Measurements from ENCODE around the gene RUNX1.

RUNX1 gene

DNA sequence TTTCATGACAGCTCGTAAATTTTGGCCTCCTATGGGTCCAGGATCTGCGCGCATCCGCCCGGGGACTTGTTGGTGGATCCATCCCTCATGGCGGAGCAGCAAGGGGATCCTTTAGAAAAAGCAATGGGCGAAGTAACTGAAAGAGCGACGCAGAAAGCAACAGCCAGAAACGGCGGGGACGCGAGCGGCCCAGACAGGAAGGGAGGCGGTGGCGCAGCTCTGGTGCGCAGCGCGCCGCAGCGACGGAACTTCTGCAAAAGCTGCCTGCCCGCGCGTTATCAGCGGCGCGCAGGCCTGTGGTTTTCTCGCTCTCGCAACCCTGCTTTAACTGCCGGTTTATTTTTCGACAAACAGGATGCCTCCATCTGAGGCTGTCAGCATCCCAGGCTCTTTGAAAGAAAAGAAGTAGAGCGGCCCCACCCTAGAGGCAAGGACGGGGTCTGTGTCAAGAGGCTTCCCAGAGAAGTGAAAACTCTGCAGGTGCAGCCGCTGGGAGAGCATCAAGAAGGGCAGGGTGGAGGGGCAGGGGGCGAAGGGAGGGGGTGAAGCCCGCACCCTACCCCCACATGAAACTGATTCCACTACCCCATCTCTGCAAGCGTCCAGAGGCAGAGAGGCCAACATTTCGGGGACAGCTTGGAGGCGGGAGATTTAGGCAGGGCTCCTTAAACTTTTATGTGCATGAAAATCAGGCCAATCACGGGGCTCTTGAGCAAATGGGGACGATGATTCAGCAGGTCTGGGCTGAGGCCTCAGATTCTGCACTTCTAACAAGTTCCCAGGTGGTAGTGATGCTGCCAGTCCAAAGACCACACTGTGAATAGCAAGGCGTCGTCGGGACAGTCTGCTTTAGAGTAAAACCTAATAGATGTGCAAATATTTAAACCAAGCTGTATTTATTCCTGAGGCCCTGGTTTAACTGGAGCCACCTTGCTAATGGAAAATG is 22.2 kb downstream of the RUNX1 start:
- ChIA-PET CTCF (no interaction called here), POLR2A (no interaction called here)
- TF ChIP-seq SP1 (IDR thresholded peaks at IDR 0.05) (no peak), NFRKB (IDR thresholded peaks at IDR 0.05) (no peak), BHLHE40 (IDR thresholded peaks at IDR 0.05; ENCODE audit: borderline replicate concordance) (no peak), CTBP1 (IDR thresholded peaks at IDR 0.05; ENCODE audit: borderline replicate concordance) (no peak), LEF1 (IDR thresholded peaks at IDR 0.05; ENCODE audit: borderline replicate concordance) (no peak), SUZ12 (IDR thresholded peaks at IDR 0.05) (no peak), FOXA1 (IDR thresholded peaks at IDR 0.05) (no peak), L3MBTL2 (conservative IDR thresholded peaks at IDR 0.05) (no peak), ARNT (IDR thresholded peaks at IDR 0.05) (no peak), ELF4 (IDR thresholded peaks at IDR 0.05) (no peak), FOXM1 (IDR thresholded peaks at IDR 0.05; ENCODE audit: borderline replicate concordance) (no peak), HDGF (IDR thresholded peaks at IDR 0.05; ENCODE audit: borderline replicate concordance) (no peak), FOXK2 (IDR thresholded peaks at IDR 0.05) (no peak), ZNF384 (IDR thresholded peaks at IDR 0.05) (no peak), TARDBP (IDR thresholded peaks at IDR 0.05) (no peak)
- TF ChIP-seq, protein P1, sequence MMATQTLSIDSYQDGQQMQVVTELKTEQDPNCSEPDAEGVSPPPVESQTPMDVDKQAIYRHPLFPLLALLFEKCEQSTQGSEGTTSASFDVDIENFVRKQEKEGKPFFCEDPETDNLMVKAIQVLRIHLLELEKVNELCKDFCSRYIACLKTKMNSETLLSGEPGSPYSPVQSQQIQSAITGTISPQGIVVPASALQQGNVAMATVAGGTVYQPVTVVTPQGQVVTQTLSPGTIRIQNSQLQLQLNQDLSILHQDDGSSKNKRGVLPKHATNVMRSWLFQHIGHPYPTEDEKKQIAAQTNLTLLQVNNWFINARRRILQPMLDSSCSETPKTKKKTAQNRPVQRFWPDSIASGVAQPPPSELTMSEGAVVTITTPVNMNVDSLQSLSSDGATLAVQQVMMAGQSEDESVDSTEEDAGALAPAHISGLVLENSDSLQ (IDR thresholded peaks at IDR 0.05) = no peak
- no peak for DNase-seq (ENCODE audit: extremely low spot score)

DNA sequence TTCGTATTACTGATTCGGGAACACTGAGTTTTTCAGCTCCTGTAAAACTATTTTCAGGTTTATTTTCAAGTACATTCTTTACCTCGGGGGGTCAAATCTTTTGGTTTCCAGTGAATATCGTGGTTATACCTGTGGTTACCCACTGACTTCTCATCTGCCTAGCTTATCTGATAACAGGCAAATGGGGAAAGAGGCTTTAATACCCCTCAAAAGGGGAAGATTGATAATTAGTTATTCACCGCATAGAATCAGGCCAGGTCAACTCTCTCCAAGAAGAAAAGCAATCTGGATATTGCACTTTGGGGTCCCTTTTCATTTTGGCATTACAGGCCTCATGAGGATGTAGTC is 23.0 kb downstream of the RUNX1 start:
- DNase-seq (ENCODE audit: extremely low spot score) = no peak
- TF ChIP-seq TARDBP (IDR thresholded peaks at IDR 0.05) (no peak), ZNF384 (IDR thresholded peaks at IDR 0.05) (no peak), SUZ12 (IDR thresholded peaks at IDR 0.05) (no peak), NFRKB (IDR thresholded peaks at IDR 0.05) (no peak), LEF1 (IDR thresholded peaks at IDR 0.05; ENCODE audit: borderline replicate concordance) (no peak), L3MBTL2 (conservative IDR thresholded peaks at IDR 0.05) (no peak), SP1 (IDR thresholded peaks at IDR 0.05) (no peak), FOXK2 (IDR thresholded peaks at IDR 0.05) (no peak), ARNT (IDR thresholded peaks at IDR 0.05) (no peak), FOXA1 (IDR thresholded peaks at IDR 0.05) (no peak), HDGF (IDR thresholded peaks at IDR 0.05; ENCODE audit: borderline replicate concordance) (no peak), CTBP1 (IDR thresholded peaks at IDR 0.05; ENCODE audit: borderline replicate concordance) (no peak), ELF4 (IDR thresholded peaks at IDR 0.05) (no peak), FOXM1 (IDR thresholded peaks at IDR 0.05; ENCODE audit: borderline replicate concordance) (no peak), BHLHE40 (IDR thresholded peaks at IDR 0.05; ENCODE audit: borderline replicate concordance) (no peak)
- TF ChIP-seq, protein P1 (IDR thresholded peaks at IDR 0.05) = no peak
- CTCF ChIA-PET = no interaction called here

DNA sequence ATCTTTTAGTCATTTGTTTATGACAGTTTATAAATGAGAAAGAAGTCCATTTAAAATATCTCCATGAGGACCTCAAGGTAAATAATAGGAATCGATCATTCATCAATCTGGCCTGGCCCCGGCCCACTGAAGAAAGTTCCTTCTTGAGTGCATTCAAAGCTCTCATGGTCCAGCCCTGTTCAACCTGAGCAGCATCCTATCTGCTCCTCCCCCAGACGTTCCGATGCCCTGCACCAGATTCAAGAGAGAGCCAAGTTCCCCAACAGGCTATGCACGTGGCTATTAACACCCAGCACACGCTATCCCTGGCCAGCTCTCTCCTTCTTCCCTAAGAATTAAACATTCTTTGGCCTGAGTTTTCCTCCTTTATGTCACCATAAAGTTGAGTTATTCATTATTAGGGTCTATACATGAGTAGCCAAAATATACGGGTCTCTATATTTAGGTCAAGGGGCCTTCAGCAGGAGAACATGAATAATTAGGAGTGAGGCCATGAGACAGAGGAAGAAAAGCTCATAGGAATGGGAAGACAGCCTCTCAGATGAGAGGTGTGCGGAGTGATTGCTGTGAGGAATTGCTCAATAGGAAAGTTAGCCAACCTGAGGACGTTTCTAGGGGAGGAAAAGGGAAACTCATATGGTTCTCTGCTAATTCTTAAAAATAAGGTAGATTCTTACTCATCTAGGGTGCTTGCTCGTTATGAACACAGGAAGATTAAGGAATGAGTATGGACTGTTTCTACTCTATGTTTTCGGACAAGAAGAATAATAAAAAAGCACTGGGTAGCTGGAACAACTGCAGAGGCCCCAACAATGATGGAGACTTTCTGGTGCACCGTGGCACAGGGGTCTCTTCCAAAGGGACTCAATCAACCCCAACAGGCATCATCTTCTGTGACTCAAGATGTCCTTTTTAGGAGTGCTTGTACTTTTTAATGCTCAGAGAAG is 23.6 kb downstream of the RUNX1 start:
- ChIA-PET POLR2A (no interaction called here), CTCF (no interaction called here)
- TF ChIP-seq FOXA1 (IDR thresholded peaks at IDR 0.05) (no peak), NFRKB (IDR thresholded peaks at IDR 0.05) (no peak), ZNF384 (IDR thresholded peaks at IDR 0.05) (no peak), FOXK2 (IDR thresholded peaks at IDR 0.05) (no peak), BHLHE40 (IDR thresholded peaks at IDR 0.05; ENCODE audit: borderline replicate concordance) (no peak), ARNT (IDR thresholded peaks at IDR 0.05) (no peak), CTBP1 (IDR thresholded peaks at IDR 0.05; ENCODE audit: borderline replicate concordance) (no peak), LEF1 (IDR thresholded peaks at IDR 0.05; ENCODE audit: borderline replicate concordance) (no peak), FOXM1 (IDR thresholded peaks at IDR 0.05; ENCODE audit: borderline replicate concordance) (no peak), TARDBP (IDR thresholded peaks at IDR 0.05) (no peak), L3MBTL2 (conservative IDR thresholded peaks at IDR 0.05) (no peak), ELF4 (IDR thresholded peaks at IDR 0.05) (no peak), SP1 (IDR thresholded peaks at IDR 0.05) (no peak), SUZ12 (IDR thresholded peaks at IDR 0.05) (no peak), HDGF (IDR thresholded peaks at IDR 0.05; ENCODE audit: borderline replicate concordance) (no peak)
- TF ChIP-seq, protein P1 (IDR thresholded peaks at IDR 0.05) = no peak
- DNase-seq (ENCODE audit: extremely low spot score) = no peak

More for the DNA sequence above, 23.0 kb downstream of the RUNX1 start:
- POLR2A ChIA-PET = no interaction called here

DNA sequence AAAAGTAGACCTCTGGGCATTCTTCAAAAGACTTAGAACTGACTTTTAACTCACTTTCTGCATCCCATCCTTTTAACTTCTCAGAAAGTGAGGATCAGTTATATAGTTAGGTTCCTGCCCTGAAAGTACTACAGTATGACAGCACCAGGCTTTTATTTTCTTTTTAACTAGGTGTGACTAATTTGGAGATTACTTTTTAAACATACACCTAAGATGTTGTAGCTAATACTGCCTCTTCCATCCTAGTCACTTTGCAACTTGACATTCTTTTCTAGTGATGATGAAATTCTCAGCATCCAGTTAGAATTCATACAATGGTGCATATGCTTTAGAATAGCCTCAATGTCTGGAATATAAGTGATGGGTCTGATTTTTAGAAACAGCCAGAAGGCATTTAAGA is 24.6 kb downstream of the RUNX1 start:
- ChIA-PET CTCF (no interaction called here), POLR2A (no interaction called here)
- no peak for TF ChIP-seq FOXK2 (IDR thresholded peaks at IDR 0.05)
- DNase-seq (ENCODE audit: extremely low spot score) = no peak

DNA sequence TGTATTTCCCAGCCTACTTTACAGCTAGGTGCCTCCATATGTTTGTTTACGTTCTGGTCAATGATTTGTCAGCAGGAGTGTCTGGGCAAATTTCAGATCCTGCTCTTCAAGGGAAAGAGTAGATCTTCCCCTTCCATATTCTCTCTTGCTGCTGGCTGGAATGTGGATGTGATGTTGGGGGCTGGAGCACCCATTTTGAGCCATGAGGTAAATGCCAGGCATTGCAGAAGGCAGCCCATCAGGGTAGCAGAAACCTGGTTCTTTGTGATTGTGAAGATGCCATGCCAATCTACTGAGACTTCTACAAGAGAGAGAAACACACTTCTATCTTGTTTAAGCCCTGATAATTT is 25.1 kb downstream of the RUNX1 start:
- TF ChIP-seq, protein P1 (IDR thresholded peaks at IDR 0.05) = no peak
- TF ChIP-seq ARNT (IDR thresholded peaks at IDR 0.05) (no peak), HDGF (IDR thresholded peaks at IDR 0.05; ENCODE audit: borderline replicate concordance) (no peak), FOXM1 (IDR thresholded peaks at IDR 0.05; ENCODE audit: borderline replicate concordance) (no peak), LEF1 (IDR thresholded peaks at IDR 0.05; ENCODE audit: borderline replicate concordance) (no peak), BHLHE40 (IDR thresholded peaks at IDR 0.05; ENCODE audit: borderline replicate concordance) (no peak), ZNF384 (IDR thresholded peaks at IDR 0.05) (no peak), TARDBP (IDR thresholded peaks at IDR 0.05) (no peak), L3MBTL2 (conservative IDR thresholded peaks at IDR 0.05) (no peak), CTBP1 (IDR thresholded peaks at IDR 0.05; ENCODE audit: borderline replicate concordance) (no peak), SP1 (IDR thresholded peaks at IDR 0.05) (no peak)
- CTCF ChIA-PET = no interaction called here
- DNase-seq (ENCODE audit: extremely low spot score) = no peak
- POLR2A ChIA-PET = no interaction called here

All from HEK293T (cell line).